HG03354 (cell line): Measurements from ENCODE around the gene HIRIP3.

Experiments
- ATAC-seq: cut with Tn5 transposase; IDR thresholded peaks from one replicate; pipeline ENCODE4 v1.9.1; 2021; ENCODE audit warnings: mild to moderate bottlenecking; ENCODE audit not compliant: unreplicated experiment, poor library complexity, severe bottlenecking

HIRIP3 gene

GRCh38 chr16:29986931-29987330 lies 8.5 kb downstream of the HIRIP3 start:
- no peak for ATAC-seq

GRCh38 chr16:29986231-29986630 lies 9.2 kb downstream of the HIRIP3 start:
- no peak for ATAC-seq

- ATAC-seq: no peak
These were observed 10.1 kb downstream of the HIRIP3 start for GRCh38 chr16:29985271-29985811.

GRCh38 chr16:29984764-29985147 lies 10.7 kb downstream of the HIRIP3 start:
- no peak for ATAC-seq

- no peak for ATAC-seq
These were observed 11.2 kb downstream of the HIRIP3 start for GRCh38 chr16:29984137-29984763.

GRCh38 chr16:29983420-29984136 lies 11.8 kb downstream of the HIRIP3 start:
- no peak for ATAC-seq

GRCh38 chr16:29982560-29983419 lies 12.6 kb downstream of the HIRIP3 start:
- ATAC-seq: no peak

- no peak for ATAC-seq
These were observed 16.7 kb downstream of the HIRIP3 start for GRCh38 chr16:29978564-29979270.

GRCh38 chr16:29978081-29978480 lies 17.3 kb downstream of the HIRIP3 start:
- ATAC-seq: no peak

- ATAC-seq: no peak
These were observed 18.2 kb downstream of the HIRIP3 start for GRCh38 chr16:29977063-29977825.

GRCh38 chr16:29975811-29976511 lies 19.5 kb downstream of the HIRIP3 start:
- ATAC-seq: no peak

GRCh38 chr16:29975134-29975538 lies 20.3 kb downstream of the HIRIP3 start:
- ATAC-seq: no peak

- ATAC-seq: no peak
These were observed 20.9 kb downstream of the HIRIP3 start for GRCh38 chr16:29974291-29975133.

GRCh38 chr16:29973384-29974246 lies 21.8 kb downstream of the HIRIP3 start, which contains the start of gene TAOK2:
TAOK2 (plus strand) TSS chr16:29973868; CDS start chr16:29977773, 3,905 bp downstream.
- peak; percentile 93 for ATAC-seq

- ATAC-seq: no peak
These were observed 22.4 kb downstream of the HIRIP3 start for GRCh38 chr16:29972992-29973383.

GRCh38 chr16:29972500-29972899 lies 22.9 kb downstream of the HIRIP3 start:
- ATAC-seq: no peak

GRCh38 chr16:29971304-29971703 lies 24.1 kb downstream of the HIRIP3 start:
- ATAC-seq: no peak
